Activated CD8-positive, alpha-beta T cell treated with anti-CD3 and anti-CD28 coated beads for 36 hours (primary cell): ENCODE results near the gene PDXK. TPM values are rescaled to one million over a fixed set of nuclear protein-coding genes. Genes with fewer than 3 reads are reported as not detected.

Source experiments
- ATAC-seq: fragments of 200-7000 bp; cut with Tn5 transposase; one replicate; pipeline ENCODE4 v1.10.0; 2021; ENCODE audit warnings: mild to moderate bottlenecking, moderate library complexity
- CTCF ChIA-PET: fragments of 350-600 bp; sonication (Branson Sonifier 250); formaldehyde crosslinking; loops from one replicate; lab custom pipeline; 2021; ENCODE audit warnings: antibody characterized with exemption; lab: Charles Lee
- POLR2A ChIA-PET: fragments of 350-600 bp; sonication (Branson Sonifier 250); formaldehyde crosslinking; loops from one replicate; lab custom pipeline; 2021; ENCODE audit warnings: antibody characterized with exemption; lab: Charles Lee
- DNase-seq: peaks from one replicate; pipeline ENCODE4 v3.0.0-alpha.2; 2020
- H3K27ac Mint-ChIP-seq: one replicate; pipeline ENCODE4 v1.8.0; 2021; ENCODE audit warnings: mild to moderate bottlenecking, mixed read lengths
- H3K27me3 Mint-ChIP-seq: one replicate; pipeline ENCODE4 v1.8.0; 2021; ENCODE audit warnings: mixed read lengths
- H3K36me3 Mint-ChIP-seq: one replicate; pipeline ENCODE4 v1.8.0; 2021; ENCODE audit warnings: low read depth, mixed read lengths
- H3K4me1 Mint-ChIP-seq: one replicate; pipeline ENCODE4 v1.8.0; 2021; ENCODE audit warnings: low read depth, mixed read lengths
- H3K4me3 Mint-ChIP-seq: one replicate; pipeline ENCODE4 v1.8.0; 2021; ENCODE audit warnings: mild to moderate bottlenecking, moderate library complexity, mixed read lengths
- H3K9me3 Mint-ChIP-seq: one replicate; pipeline ENCODE4 v1.8.0; 2021; ENCODE audit warnings: mixed read lengths
- intact Hi-C: fragments of 100-400 bp; cut with micrococcal nuclease; formaldehyde crosslinking; loops from one replicate; pipeline ENCODE4 v1.10.0; 2022
- total RNA-seq, 2 experiments: library from RNA; stranded (reverse); gene quantifications; one replicate each; pipeline ENCODE4 v1.2.3, GENCODE V29; 2021
- TF ChIP-seq, protein P1 (sequence below): fragments of 200-600 bp; IDR thresholded peaks from one replicate; pipeline ENCODE4 v1.8.0; 2022; ENCODE audit warnings: antibody characterized with exemption, mild to moderate bottlenecking

Gene PDXK
- total RNA-seq, 2 experiments from 2014 or later = 118 to 122 TPM

GRCh38 chr21:43809853-43810504 is 91.0 kb downstream of the PDXK start:
- peaks cover 8% of the 10 kb centered on the region for H3K4me1 Mint-ChIP-seq
- POLR2A ChIA-PET = interaction anchor here (0.8 to 1.5 kb wide), 6 partner anchors 16 to 165 kb away, joined by 3 to 5 read pairs (median 3); no protein-coding TSS in a partner anchor
- TF ChIP-seq, protein P1, sequence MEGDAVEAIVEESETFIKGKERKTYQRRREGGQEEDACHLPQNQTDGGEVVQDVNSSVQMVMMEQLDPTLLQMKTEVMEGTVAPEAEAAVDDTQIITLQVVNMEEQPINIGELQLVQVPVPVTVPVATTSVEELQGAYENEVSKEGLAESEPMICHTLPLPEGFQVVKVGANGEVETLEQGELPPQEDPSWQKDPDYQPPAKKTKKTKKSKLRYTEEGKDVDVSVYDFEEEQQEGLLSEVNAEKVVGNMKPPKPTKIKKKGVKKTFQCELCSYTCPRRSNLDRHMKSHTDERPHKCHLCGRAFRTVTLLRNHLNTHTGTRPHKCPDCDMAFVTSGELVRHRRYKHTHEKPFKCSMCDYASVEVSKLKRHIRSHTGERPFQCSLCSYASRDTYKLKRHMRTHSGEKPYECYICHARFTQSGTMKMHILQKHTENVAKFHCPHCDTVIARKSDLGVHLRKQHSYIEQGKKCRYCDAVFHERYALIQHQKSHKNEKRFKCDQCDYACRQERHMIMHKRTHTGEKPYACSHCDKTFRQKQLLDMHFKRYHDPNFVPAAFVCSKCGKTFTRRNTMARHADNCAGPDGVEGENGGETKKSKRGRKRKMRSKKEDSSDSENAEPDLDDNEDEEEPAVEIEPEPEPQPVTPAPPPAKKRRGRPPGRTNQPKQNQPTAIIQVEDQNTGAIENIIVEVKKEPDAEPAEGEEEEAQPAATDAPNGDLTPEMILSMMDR = no peak
- no peak for ATAC-seq
- no peaks in the 10 kb centered on the region for H3K27me3 Mint-ChIP-seq
- H3K4me3 Mint-ChIP-seq = no peak overlapping the region
- no peak for DNase-seq
- no peak overlapping the region for H3K27ac Mint-ChIP-seq
- H3K36me3 Mint-ChIP-seq = peaks cover 6% of the 10 kb centered on the region
- intact Hi-C loops = loop anchor here (10.0 kb wide), 1 partner anchor 125 kb away; no protein-coding TSS in a partner anchor
- CTCF ChIA-PET = interaction anchor here (0.6 to 3.5 kb wide), 15 partner anchors 15 to 176 kb away, joined by 3 to 36 read pairs (median 4); no protein-coding TSS in a partner anchor
- H3K9me3 Mint-ChIP-seq = no peaks in the 10 kb centered on the region

DNA sequence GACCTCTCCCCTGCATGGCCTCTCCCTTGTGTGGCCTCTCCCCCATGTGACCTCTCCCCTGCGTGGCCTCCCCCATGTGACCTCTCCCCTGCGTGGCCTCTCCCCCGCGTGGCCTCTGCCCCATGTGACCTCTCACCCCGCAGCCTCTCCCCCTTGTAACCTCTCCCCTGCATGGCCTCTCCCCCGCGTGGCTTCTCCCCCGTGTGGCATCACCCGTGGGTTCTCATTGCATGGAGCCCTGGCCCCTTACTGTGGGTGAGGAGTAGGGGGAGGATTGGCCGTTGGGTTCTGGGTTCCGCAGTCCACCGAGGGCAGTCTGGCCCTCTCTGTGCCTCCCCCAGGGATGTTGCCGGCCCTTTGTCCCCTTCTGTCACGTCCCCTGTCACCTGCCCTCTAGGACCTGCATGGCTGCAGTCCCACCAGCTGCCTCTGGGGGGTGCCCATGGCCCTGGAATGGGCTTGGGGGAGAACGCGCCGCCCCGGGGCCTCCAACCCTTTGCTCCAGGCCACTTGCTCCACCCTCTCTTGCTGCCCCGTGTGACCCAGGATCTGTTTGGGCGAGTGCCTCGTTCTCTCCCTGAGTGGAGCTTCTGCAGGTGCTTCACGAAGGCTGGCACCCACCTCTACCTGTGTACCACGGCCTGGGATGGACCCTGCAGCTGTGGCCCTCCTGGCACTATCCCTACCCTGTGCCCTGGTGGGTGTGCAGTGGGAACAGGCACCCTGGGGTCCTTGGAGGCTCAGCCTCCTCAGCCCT is 91.8 kb downstream of the PDXK start:
- ATAC-seq = peak; percentile 99
- no peak overlapping the region for H3K27ac Mint-ChIP-seq
- intact Hi-C loops = loop anchor here (10.0 kb wide), 1 partner anchor 124 kb away; no protein-coding TSS in a partner anchor
- H3K36me3 Mint-ChIP-seq = peaks cover 5% of the 10 kb centered on the region
- ChIA-PET CTCF (interaction anchor here (0.6 to 3.5 kb wide), 21 partner anchors 10 to 273 kb away, joined by 3 to 36 read pairs (median 4); no protein-coding TSS in a partner anchor), POLR2A (interaction anchor here (0.8 to 1.4 kb wide), 3 partner anchors 20 to 165 kb away, joined by 3 to 4 read pairs (median 3); no protein-coding TSS in a partner anchor)
- DNase-seq = peak; percentile 95
- TF ChIP-seq, protein P1 = peak; percentile 92
- H3K4me1 Mint-ChIP-seq = peaks cover 7% of the 10 kb centered on the region
- no peak overlapping the region for H3K4me3 Mint-ChIP-seq
- H3K9me3 Mint-ChIP-seq = no peaks in the 10 kb centered on the region
- H3K27me3 Mint-ChIP-seq = no peaks in the 10 kb centered on the region

DNA sequence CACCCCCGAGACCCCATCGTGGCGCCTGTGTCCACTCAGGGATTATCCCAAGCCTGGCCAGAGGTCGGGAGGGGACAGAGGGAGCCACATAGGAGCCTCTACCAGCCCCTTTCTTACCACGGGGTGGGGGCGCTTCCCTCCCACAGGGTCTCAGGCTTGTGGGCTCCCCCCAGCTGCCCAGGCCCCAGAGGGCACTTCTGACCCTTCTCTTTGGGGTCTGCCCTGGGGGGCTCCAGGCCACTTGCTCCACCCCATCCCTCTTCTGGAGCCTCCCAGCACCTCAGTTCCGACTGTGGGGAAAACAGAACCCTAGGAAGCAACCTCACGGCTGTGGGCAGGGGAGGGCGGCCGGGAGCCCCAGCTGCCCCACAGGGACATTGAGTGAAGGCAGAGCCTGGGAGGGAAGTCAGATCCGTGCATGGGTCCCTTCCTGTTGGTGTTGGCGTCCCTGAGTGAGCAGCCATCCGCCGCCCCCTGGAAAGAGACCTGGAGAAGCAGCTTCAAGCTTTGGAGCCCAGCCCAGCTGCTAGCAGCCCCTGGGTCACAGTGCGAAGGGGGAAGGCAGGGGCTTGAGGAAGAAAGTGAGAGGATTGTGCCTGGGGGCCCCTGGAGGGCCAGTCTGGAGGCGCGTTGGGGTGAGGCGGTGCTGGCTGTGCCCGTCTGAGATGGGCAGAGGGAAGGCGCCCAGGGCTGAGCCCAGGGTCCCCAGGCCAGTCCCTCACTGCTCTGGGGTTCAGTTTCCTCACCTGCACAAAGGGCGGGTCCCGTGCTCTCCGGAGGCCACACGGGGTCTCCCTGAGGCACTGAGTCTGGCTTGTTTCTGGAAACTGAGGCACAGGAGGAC is 92.6 kb downstream of the PDXK start:
- Mint-ChIP-seq H3K27me3 (no peaks in the 10 kb centered on the region), H3K27ac (no peak overlapping the region), H3K4me3 (no peak overlapping the region), H3K36me3 (no peaks in the 10 kb centered on the region), H3K4me1 (peaks cover 6% of the 10 kb centered on the region), H3K9me3 (no peaks in the 10 kb centered on the region)
- intact Hi-C loops = loop anchor here (10.0 kb wide), 1 partner anchor 123 kb away; no protein-coding TSS in a partner anchor
- DNase-seq (no peak), ATAC-seq (no peak)
- ChIA-PET POLR2A (interaction anchor here (0.7 to 1.4 kb wide), 3 partner anchors 21 to 226 kb away, joined by 3 to 4 read pairs (median 3); no protein-coding TSS in a partner anchor), CTCF (interaction anchor here (0.7 to 3.5 kb wide), 21 partner anchors 10 to 273 kb away, joined by 3 to 36 read pairs (median 4); no protein-coding TSS in a partner anchor)
- TF ChIP-seq, protein P1 = no peak

Other genes with a start within 250 kb of the PDXK start
- 1 to 10 TPM; 1.5 TPM for gene HSF2BP, start 59.6 kb upstream of the PDXK start, total RNA-seq
- 10 to 100 TPM; 76.7 to 78.5 TPM for gene RRP1B, start 59.6 kb upstream of the PDXK start, total RNA-seq
- gene CSTB, start 57.2 kb downstream of the PDXK start, total RNA-seq = 10 to 100 TPM; 18.6 to 20.7 TPM
- 10 to 100 TPM; 61.1 to 62.9 TPM for gene RRP1, start 70.4 kb downstream of the PDXK start, total RNA-seq
- gene AGPAT3, start 146.1 kb downstream of the PDXK start, total RNA-seq = 10 to 100 TPM; 59.3 to 62.2 TPM